H1 (cell line): ENCODE measurements around the gene CEACAM20. TPM values are rescaled to one million over a fixed set of nuclear protein-coding genes. Genes with fewer than 3 reads are reported as not detected.

ENCODE experiments used
- CBX5 ChIP-seq: fragments of 300-800, 300-1000 bp; sonication (generic); IDR thresholded peaks from 2 replicates; pipeline ENCODE4 v1.7.1; 2016; ENCODE audit warnings: antibody characterized with exemption, low read length, low read depth
- TBP ChIP-seq: IDR thresholded peaks from 2 replicates; pipeline ENCODE4 v1.6.1; 2011; ENCODE audit warnings: low read depth, low read length, improper control_type of control experiment
- polyA plus RNA-seq, 7 experiments: library from polyadenylated mRNA; depleted of rRNA in 3 of 7; stranded (reverse) in 5 of 7; unstranded in 2 of 7; fragments of >200 nt in 5 of 7; fragments of 200-250 nt in 2 of 7; gene quantifications; 1 replicate in 5 of 7; 2 replicates in 1 of 7; 4 replicates in 1 of 7; pipeline versions ENCODE4 v1.2.1 to v1.2.3, GENCODE V29; 2011 to 2013; ENCODE audit warnings: missing spikeins in 2 of 7, mixed read lengths in 2 of 7
- total RNA-seq: library from RNA; stranded (reverse); fragmentation: NEBNext Ultra II Directional; extraction: Animal tissue kit (Norgen Biotek cat#: 25700); gene quantifications from 2 replicates; pipeline ENCODE4 v1.2.1, GENCODE V29; 2021

The CEACAM20 gene
- total and polyA plus RNA-seq, 2 of the 8 experiments (the other 6 are each of a cell fraction or from before 2014, with no cell fraction given): not detected

DNA sequence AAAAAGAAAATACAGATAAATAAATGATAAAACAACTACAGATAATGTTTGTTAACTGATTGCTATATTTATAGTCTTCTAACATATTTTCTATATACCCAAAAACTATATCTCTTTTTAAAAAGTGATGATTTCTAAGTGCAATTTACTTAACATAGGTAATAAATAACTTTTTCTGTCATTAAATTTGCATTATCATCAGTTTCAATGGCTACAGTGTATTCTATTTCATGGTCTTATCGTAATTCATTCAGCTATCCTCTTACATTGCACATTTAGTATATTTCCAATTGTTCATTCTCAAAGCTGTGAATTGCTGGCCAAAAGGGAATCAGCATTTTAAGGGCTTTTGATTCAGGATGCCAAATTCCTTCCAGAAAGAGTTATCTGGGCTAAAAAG lies 32.8 kb downstream of the CEACAM20 start (continued):
- TF ChIP-seq CBX5 (no peak), TBP (no peak)
